Measurements from ENCODE around the gene RPP40.

DNA sequence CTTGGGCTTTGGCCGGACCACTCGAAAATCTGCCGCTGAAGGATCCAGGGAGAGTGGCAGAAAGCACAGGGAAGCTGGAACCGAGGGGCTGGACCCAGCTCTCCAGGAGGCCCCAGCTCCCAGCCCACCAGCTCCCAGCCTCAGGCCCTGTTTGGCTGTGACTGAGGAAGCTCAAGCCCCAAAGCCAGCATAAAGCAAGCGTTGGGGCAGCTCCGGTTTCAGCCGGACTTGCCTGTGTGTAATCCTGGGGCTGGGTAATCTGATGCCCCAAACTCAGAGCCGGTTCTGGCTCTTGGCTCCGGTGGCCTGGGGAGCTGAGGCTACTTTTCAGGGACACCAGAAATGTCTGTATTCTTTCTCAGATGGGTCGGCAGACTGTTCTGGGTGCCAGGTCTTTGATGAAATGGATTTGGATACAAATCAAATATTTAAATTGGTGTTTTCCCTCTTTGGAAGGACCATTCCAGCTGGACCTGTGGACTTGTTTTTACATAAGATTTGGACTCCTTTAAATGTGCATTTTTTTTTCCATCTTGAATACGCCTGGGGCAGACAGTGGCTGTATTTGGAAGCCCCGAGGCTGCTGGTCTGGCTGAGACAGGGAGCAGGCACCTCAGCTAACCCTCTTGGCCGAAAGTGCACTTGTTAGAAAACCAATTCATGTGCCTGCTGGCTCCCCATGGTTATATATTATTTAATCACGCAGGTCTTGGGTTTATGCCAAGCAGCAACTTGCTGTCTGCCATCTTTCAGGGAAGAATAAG, 29.7 kb downstream of the RPP40 start:
- TF ChIP-seq, protein P1, sequence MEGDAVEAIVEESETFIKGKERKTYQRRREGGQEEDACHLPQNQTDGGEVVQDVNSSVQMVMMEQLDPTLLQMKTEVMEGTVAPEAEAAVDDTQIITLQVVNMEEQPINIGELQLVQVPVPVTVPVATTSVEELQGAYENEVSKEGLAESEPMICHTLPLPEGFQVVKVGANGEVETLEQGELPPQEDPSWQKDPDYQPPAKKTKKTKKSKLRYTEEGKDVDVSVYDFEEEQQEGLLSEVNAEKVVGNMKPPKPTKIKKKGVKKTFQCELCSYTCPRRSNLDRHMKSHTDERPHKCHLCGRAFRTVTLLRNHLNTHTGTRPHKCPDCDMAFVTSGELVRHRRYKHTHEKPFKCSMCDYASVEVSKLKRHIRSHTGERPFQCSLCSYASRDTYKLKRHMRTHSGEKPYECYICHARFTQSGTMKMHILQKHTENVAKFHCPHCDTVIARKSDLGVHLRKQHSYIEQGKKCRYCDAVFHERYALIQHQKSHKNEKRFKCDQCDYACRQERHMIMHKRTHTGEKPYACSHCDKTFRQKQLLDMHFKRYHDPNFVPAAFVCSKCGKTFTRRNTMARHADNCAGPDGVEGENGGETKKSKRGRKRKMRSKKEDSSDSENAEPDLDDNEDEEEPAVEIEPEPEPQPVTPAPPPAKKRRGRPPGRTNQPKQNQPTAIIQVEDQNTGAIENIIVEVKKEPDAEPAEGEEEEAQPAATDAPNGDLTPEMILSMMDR (IDR thresholded peaks at IDR 0.05; ENCODE audit: borderline replicate concordance, extremely low read depth, low read length, poor library complexity, severe bottlenecking) = no peak
- no peak for TF ChIP-seq EZH2 (IDR thresholded peaks at IDR 0.05; ENCODE audit: borderline replicate concordance, low read depth, low read length, severe bottlenecking)
